ENCODE data around the gene C10orf120.

Gene C10orf120

DNA sequence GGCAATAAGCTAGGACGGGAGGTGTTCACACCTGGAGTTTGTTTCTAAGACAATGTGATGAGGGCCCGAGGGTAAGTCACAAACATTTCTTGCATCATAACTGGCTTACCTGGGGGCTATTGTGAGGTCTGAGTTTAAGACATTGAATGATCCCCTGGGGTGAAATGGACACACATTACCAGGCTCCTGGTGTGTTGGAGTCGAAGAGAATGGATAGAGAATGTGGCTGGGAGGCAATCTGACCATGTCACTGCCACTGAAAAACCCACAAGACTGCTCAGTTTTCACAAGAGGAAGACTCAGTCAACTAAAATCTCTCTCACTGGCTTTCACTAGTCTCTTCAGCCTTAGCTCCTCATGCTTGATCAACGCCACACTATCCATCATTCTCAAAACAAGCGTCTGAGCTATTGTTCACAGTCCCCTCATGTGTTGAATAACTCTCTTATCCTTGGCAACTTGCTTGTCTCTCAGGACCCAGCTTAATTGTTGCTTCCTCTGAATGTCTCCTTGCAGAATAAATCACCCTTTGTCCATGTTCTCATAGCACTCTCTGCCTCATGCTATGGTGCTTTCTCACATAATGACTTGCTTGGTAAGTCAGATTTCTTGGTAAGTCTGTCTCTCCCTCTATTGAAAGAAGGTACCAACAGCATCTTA, at the start of gene C10orf120:
C10orf120 (minus strand) TSS at position 51 of the 660 bp plus-strand sequence. CDS start 56 bp downstream, outside the sequence.
- DNase-seq (ENCODE audit: low read depth), result no peak

DNA sequence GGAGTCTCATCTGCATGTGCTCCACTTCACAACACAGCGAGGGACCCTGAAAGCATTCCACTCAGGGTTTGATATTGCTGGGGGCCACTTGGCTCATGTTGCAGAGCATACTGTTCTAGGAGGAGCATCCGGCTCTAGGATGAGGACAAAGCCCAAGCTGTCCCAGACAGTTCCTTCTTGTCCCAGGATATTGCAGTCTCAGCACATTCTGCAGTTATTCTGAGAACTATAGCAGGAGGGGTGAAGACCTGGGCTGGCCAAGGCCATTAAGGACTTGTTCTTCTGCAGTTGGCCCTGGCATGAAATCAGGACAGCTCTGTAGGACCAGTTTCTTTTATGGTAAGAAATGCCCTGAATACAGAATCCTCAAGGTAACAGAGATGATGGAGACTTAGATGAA, 48.9 kb upstream of the C10orf120 start:
- DNase-seq (ENCODE audit: low read depth), result no peak

DNA sequence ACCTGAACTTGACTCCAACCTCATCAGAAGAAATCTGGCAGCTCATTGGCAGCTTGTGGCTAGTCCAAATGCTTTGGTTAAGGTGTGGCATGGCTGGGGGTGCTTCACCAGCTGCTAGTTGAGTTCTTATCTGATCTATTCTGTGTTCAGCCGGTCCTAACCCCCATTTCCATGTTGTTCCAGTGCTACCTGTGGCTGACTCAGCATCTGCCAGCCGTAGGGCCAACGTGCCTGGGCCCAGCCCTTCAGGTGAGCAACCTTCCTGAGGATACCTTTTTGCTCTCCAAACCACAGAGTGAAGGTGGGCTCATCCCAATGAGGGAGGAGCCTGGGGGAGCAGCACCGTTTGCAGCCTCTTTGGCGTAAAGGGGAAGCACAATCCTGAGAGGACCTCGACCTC, 46.8 kb upstream of the C10orf120 start:
- DNase-seq (ENCODE audit: low read depth), result no peak

DNA sequence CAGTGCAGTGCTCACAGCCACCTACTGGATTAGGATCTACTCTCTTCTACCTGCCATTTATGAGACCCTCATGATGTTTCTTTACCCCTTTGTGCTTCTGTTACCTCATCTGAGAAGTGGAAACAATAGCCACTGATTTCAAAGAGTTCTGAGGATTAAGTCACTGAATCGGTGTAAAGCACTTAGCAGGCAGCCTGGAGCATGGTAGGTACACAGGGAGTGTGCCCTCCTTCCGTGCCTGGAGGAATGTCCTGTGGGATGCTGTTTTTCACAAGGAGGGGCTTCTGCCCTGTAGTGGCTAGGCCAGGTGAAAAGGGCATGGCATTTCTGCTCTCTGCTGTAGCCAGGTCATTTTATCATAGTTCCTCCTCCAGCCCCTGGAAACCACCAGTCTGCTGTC, 44.6 kb upstream of the C10orf120 start:
- DNase-seq (ENCODE audit: low read depth), result no peak

DNA sequence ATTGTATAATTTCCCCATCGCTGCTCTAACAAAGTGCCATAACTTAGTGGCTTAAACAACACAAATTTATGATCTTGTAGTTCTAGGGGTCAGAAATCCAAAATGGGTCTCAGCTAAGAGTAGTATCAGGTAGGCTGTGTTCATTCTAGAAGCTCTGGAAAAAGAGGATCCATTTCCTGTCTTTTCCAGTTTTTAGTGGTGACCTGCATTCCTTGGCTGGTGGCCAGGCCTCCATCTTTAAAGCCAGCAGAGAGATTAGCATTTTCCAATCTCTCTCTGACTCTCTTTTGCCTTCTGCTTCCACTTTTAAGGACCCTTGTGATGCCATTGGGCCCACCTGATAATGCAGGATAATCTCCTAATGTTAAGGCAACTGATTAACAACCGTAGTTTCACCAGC, 41.0 kb upstream of the C10orf120 start:
- DNase-seq (ENCODE audit: low read depth), result no peak

DNA sequence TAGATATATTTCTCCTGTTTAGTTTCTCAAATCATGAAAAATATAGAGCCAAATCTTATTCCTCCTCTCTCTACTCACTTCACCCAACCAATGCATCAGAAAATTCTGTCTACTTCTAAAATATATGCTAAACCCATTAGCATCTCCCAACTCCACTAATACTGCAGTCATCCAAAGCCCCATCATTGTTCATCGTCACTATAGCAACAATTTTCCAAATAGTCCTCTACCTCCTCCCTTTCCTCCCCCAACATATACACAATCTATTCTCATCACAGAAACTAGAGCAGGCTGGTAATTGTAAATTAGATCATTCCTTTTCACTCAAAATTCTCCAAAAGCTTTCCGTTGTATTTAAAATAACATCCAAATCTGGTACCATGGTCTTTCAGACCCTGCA, 38.4 kb upstream of the C10orf120 start:
- DNase-seq (ENCODE audit: low read depth), result no peak

DNA sequence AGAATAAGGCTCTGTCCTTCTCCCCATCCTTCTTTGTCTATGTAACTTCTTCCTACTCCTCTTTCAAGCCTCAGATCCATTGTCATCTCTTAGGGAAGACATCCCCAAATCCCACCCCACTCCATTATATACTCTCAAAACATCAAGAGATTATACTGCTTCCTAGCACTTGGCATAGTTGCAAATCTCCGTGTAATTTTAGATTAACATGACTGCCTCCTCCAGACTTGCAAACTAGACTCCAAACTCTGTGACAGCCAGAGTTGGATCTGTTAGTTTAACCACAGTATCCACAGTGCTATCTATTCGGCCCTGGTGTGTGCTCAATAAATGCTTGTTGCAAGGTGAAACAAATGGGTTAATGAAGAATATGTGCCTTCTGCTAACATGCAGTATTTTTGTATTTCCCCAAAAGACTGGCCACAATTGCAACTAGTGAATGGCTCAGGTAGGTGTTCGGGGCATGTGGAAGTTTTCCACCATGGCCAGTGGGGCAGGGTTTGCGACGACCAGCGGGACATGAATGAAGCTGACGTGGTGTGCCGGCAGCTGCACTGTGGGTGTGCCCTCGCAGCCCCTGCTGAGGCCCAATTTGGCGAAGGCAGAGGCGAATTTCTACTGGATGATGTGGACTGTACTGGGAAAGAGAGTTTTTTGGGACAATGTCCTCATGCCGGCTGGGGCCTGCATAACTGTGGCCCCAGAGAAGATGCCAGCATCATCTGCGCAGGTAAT, 34.5 kb upstream of the C10orf120 start:
- no peak for DNase-seq (ENCODE audit: low read depth)

DNA sequence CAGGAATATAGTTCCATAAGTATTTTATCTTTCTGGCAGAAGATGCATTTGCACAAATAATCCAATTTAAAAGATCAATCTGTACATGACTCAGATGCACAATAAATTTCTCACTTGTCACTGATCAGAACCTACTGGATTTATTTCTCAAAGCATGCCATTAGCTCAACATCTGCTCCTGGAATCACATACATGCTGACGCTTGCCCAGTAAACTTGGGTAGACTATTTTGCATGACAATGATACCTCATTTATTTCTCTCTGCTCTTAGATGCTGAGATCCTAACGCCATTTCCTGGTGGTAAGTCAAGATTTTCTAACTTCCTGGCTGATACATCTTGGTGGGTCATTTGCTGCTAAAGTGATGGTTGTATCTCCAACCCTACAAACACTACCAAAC, 33.8 kb upstream of the C10orf120 start:
- no peak for DNase-seq (ENCODE audit: low read depth)

DNA sequence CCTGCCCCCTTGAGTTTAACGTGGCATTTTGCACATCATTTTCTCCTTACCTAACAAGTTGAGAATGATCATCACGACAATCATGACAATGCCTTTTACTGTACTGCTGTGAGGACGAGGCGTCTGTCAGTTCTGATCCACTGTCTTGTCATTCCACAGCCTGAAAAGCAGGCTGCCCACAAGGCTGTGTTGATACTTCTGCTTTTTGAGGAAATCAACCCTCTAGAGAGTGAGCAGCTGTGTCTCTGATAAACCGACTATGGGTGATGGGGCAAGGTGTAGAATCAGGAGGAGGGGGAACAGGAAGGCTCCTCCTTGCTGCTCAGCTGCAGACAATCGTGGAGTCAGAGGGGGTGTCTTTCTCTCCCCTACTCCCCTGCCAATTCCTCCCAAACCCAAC, 30.6 kb upstream of the C10orf120 start:
- DNase-seq (ENCODE audit: low read depth), result no peak

DNA sequence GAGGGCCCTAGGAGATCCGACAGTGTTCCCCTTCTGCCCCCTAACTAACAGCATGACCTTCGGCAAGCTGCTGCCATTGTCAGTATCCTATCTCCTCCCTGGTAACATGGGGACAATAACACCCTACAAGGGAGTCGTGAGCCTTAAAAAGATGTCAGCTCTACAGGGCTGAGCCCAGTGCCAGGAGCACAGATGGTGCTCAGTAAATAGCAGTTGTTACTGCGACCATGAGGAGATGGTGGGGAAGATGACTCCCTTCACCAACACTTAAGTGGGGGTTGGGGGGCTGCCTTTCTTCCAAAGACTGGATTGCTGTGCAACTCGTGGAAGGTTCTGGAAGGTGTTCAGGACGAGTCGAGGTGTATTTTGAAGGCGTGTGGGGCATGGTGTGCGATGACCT, 29.5 kb upstream of the C10orf120 start:
- DNase-seq (ENCODE audit: low read depth), result no peak

DNA sequence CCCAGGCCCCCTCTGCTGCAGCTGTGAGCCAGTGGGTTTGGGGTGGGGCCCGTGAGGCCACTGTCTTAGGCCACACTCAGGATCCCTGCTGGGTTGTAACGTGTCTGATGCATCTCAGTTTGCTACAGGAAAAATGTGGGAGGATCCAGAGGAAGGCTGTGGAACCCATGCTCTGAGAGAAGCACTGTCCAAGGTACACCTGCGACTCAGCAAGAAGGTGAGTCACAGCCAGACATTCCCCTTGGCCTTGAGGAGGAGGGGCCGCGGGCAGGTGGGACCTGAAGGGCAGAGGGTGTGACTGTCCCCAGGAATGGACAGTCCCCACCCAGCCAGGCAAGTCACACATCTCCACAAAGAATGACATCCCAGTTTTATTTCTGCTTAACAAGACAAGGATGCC, 27.8 kb upstream of the C10orf120 start:
- no peak for DNase-seq (ENCODE audit: low read depth)

DNA sequence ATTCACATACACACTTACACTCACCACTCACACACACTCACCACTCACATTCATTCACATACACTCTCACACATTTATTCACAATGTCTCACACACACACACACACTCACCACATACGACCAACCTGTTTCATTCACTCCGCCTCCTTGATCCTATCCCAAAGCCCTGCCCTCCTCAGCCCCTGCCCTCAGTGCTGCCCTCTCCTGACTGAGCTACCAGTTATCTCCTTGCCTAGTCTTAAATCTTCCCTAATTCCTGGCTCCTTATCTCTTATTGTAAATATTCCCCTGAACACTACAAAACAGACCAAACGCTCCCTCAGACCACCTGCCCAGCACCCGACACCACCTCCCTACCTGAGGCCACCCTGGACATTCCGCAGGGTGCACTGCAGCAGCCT, 26.1 kb upstream of the C10orf120 start:
- DNase-seq (ENCODE audit: low read depth), result no peak

DNA sequence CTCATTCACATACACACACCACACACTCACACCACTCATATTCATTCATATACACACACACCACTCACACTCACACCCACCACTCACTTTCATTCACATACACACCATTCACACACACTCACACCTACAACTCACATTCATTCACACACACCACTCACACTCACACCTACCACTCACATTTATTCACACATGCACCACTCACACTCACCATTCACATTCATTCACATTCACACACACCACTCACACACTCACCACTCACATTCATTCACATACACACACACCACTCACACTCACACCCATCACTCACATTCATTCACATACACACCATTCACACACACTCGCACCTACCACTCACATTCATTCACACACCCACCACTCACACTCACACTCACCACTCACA, 25.4 kb upstream of the C10orf120 start:
- DNase-seq (ENCODE audit: low read depth), result no peak

DNA sequence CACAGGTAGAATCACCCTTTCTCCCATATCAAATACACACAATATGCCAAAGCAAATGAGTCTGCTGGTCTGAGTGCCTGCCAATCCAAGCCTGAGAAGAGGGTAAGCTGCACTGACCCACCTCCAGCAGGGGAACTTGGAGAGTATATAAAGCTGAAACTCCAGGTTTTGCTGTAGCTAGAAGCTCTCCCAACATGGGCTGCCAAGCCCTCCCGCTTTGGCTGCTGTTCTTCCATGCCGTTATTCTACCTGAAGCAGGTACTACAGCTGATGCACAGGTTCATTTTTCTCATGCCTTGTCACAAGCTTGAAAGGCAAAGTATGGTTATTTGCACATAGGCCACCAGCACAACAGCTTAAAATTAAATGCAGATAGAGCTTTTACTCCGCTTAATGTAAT, 21.5 kb upstream of the C10orf120 start:
- no peak for DNase-seq (ENCODE audit: low read depth)

DNA sequence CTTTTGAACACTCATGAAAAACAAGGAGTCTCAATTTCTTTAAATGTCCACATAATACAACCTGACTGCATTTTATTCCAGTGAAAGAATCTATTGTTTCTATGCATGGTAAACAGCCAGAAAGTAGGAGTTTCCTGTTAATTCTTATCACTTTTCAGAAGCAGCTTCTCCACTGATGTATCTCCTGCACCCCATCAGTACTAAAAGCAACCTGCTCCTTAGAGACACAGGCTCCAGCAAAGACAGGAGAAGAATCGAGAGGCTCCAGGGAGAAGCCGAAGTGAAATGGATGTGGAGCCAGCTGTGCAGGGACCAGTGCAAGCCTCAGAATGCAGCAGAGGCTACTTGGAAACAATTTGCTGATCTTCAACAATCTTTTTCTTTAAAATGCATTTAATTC, 16.4 kb upstream of the C10orf120 start:
- DNase-seq (ENCODE audit: low read depth), result no peak

DNA sequence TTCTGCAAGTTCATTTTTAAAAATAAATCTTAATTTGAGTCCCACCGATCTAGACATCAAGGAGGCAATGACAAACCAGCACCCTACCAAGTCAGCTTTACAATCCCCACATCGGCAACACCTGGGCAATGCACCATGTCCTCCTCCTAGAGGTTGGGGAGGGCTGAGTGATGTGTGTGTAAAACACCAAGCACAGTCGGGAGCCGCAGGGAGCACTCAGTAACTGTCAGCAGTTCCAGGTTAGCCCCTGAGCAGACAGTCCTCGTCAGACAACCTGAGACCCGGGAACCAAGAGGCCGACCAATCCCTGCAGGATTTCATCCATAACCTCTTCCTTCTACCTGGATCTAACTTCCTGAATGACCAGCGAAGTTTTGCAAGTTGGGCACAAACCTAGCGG, 15.9 kb upstream of the C10orf120 start:
- DNase-seq (ENCODE audit: low read depth), result no peak

DNA sequence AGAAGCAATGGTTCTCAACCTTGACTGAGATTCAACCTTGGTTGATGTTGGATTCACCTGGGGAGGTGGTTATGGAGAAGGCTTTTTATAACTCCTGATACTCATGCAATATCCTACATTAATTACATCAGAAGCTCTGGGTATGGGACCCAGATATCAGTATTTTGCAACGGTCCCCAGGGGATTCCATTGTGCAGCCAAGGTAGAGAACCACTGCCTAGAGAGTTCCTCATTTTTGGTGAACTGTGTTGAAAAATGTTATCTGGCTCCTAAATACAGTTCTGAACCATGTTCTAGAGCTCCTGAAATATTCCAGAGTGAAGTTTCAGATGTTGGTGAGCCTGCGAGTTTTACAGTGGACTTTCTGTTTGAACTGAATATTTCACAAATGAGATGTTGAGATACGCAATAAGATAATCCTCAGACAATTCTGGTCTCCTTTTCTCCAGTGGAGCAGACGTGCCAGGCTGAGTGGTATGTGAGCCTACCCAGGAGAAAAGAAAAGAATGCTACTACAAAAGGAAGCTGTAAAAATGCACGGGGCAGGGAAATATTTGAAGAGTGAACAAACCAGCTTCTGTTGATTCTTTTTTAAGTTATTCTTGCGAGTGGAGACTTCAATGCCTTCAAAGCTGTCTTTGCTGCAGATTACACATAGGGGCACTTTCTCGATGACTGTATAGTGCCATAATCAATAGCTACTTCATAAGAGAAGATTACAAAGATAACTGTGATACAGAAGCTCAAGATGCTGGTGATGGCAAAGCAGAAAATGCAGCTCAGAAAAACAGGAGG, 13.6 kb upstream of the C10orf120 start:
- no peak for DNase-seq (ENCODE audit: low read depth)

DNA sequence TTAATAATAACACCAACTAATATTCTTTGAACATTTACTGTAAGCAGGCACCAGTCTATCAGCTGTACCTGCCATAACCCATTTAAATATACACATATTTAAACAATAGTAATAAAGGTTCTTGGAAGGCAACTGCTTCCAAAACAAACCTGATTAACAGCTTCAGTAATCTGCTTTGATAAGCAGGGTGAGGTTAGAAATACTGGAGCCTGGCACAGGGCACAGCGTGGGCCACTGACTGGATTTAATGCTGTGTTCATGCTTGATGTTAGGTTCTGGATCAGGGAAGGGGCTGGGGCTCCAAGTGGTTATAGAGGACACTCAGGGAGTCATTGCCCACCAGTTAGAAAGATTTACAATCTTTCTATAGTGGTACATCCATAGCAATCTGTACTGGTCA, 10.9 kb upstream of the C10orf120 start:
- no peak for DNase-seq (ENCODE audit: low read depth)

DNA sequence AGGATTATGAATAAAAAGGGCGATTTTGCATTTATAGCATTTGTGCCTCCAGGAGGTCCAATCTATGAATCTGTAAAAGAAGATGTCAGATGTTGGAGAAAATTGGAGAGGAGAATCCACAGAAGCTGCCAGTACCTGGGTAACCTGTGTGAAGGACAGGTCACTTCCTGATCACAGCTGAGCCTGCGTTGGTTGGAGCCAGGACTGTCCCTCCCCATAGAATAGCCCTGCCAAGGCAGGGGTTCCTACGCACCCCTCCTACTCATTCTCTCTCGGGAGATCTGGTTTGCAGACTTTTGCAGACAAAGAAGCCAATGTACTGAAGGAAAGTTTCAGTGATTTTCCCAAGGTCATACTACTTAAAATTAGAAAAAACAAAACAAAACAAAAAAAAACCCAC, 10.3 kb upstream of the C10orf120 start:
- no peak for DNase-seq (ENCODE audit: low read depth)

DNA sequence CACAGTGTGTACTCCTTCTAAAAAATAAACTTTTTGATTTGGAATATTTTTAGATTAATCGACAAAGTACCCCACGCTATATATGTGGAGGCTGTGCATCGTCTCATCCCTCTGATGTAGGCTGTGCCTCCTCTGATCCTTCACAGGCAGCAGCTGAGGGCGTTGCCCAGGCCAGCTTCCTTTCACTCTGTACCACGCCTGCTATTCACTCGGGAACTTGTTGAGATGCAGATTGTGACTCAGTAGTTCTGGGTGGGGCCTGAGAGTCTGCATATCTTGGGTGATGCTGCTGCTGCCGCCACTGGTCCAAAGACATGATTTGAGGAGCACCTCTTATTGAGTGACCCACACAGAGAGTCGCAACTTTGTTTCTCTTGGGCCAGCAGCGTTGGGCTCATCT, 7.9 kb upstream of the C10orf120 start:
- no peak for DNase-seq (ENCODE audit: low read depth)

DNA sequence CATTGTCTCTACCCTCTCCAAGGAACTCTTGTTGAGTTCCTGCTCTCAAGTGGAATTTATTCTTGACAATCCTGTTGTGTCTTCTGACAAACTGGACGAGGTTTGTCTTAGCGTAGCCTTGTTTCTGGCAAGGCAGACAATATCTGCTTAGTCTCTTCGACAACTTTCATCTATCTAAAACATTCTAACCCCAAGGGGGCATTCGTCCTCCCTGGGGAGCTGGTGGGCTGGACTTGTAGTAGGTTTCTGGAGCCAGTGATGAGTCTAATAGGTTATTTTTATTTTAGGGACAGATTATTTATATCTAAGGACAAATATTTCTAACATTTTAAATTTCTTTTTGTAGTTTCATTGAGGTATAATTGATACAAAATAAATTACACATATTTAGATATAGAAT, 7.3 kb upstream of the C10orf120 start:
- DNase-seq (ENCODE audit: low read depth), result no peak

DNA sequence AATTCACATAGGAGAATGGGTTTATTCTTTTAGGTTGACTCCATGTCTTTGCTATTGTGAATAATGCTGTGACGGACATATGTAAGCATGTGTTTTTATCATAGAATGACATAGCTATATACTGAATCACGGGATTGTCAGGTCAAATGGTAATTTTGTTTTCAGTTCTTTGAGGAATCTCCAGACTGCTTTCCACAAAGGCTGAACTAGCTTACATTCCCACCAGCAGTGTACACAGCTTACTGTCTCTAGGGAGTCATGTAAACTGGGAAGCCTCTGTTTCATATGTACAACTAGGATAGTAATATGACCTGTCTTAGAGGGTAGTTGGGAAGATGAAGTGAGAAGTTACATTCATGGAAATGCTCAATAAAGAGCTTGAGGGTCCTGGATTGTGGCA, 6.8 kb upstream of the C10orf120 start:
- DNase-seq (ENCODE audit: low read depth), result no peak

Data from CMK (cell line).